Suppressor macrophage treated with lipopolysaccharide for 1 hour (primary cell): Measurements from ENCODE around the gene BRD3.

Experiments
- DNase-seq, 3 donors: peaks; one replicate each; pipeline ENCODE4 v3.0.0-alpha.2; 2020 to 2022

The BRD3 gene

DNA sequence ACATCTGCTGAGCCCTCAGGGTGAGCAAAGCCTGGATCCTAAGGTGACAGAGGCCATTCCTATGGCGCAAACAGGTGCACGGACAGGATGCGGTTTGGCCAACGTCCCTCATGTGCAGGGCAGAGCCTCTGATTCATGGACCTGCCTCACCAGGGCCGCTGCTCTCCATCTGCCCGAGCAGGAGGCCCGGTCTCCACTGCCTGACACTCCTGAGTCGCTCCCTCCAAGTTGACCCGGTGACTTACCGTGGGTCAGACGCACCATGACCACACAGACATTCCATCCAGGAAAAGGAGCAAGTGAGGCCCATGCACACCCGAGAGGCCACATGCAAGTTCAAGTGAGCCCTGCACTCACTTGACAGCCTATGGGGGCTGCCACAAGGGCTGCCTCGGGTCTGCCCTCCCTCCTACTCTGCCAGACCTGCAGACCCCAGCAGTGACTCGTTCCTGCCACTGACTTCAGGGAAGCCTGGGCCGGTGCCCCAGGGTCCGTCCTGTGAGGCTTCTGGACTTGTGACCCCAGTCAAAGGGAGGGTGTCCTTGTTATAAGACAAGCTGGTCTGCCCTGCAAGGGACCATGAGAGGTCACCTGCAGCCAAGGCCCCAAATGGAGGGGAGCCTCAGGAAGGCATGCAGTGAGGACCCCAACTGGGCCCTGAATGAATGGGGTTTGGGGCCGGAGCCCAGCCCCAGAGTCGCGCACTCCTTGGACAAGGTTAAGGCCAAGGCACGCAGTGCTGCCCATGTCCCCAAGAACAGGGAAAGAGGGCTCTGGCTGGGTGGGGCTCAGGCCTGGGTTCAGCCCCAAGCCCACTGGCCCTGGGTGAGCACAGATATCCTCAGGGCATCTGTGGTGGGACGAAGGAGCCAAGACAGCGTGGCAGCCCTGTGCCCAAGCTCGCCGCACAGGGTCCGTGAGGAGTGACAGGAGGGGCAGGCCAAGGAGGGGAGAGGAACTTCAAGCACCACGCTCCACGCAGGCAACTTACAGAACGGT is 32.5 kb downstream of the BRD3 start:
- no peak for DNase-seq

DNA sequence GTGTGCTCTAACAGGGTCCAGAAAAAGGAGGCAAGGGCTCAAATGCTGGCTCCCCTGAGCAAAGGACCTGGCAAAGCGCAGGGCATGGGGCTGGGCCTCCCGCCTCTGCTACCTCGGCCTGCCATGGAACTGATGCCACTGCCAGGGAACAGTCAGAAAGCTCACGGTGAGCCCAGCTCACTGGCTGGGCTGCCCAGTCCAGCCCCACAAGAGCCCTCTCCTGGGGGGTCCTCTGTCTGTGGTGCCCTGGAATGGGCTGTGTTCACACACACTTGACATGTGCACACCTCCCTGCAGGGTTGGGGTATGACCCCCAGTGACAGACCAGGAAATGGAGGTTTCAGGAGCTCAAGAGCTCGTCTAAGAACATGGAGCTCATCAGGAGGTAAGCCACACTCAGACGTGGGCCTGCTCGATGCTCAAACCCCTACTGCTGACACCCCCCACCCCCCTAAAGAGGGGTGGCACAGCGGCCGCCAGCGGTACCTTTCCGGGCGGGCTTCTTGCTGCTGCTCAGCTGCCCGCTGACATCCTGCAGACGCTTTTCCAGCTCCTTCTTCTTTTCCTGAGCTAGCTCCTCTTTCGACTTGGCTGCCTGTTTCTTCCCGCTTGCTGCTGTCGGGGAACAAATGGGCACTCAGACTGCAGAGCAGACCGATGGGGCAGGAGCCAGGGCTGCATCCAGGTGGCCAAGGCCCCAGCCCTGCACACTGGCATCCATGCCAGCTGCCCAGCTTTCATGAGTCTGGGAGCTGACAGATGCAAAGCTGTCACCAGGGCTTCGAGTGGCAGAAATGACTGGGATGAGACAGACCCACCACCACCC is 33.4 kb downstream of the BRD3 start:
- no peak for DNase-seq

DNA sequence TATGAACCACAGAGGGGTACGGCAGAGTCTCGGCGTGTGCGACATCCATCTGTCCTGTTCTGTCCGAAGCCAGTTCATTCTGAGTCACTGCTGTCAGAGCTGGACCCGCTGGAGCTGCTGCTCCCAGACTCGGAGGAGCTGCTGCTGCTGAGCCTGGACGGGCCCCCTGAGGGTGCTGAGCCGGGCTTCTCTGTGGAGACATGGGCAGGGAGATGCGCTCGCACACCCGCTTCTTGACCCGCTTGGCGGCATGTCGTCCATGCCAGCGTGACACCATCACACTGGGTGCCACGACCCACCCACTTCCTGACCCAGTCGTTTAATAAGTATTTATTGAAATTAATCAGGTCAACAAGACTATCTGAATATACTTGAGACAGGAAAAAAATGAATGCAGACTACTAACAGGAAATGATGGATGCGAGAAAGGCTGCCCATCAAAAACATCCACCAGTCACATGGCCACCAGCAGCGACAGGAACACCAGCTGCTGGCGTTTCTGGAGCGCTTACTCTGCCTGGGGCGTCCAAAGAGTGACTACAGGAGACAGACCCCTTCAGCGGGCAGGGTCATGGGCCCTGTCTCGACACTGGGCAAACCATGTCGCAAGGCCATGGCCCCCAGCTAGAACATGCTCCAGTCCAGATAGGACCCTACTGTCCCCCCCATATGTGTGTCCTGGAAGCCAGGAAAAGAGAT is 34.2 kb downstream of the BRD3 start:
- DNase-seq = no peak

DNA sequence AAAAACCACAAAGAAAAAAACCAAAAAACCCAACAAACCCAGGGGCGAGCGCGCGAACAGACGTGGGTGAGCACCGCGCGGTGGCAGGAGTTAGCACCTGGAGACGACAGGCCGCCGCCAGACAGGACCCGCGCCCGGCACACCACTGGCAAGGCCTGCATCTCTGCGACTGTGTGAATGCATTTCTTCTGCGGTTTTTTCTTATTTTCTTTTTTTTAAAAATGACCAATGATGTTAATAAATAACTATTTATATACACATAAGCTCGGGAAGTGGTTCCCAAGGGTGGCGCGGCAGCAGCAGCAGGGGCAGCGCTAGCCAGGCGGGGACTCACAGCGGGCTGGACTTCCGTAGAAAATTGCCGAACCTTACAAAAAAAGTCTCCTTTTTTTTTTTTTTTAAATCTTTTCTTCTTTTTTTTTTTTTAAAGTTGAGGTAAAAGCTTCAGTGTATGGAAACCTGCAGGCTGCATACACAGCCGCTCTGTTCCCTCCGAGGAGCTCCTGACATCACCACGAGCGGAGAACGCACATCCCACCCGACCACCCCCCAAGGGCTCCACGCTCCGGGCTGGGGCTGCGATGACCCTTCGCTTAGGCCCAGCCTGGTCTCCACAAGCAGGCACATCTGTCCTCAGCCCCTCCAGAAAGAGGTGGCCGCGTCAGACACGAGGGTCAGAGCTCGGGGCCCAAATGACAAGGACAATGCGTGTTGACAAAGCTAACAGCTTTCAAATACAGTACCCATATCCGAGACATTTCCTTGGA is 35.2 kb downstream of the BRD3 start:
- no peak for DNase-seq

DNA sequence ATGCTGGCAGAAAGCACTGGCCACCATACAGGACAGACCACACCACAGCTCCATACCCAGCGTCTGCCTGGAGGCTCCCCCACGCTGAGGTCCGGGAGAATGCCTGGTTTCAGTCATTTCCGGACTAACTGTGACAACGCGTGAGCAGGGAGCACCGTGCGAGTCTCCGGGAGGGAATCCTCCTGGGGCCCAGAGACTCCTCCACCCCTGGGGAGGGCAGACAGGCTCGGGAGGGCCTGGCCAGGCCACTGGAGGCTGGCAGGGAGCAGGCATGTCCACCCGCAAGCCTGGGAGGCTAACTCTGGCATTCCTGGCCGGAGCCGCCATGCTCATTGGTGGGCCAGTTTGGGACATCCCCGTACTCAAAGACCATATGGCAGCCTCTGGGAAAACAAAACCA is 36.0 kb downstream of the BRD3 start:
- DNase-seq = no peak

DNA sequence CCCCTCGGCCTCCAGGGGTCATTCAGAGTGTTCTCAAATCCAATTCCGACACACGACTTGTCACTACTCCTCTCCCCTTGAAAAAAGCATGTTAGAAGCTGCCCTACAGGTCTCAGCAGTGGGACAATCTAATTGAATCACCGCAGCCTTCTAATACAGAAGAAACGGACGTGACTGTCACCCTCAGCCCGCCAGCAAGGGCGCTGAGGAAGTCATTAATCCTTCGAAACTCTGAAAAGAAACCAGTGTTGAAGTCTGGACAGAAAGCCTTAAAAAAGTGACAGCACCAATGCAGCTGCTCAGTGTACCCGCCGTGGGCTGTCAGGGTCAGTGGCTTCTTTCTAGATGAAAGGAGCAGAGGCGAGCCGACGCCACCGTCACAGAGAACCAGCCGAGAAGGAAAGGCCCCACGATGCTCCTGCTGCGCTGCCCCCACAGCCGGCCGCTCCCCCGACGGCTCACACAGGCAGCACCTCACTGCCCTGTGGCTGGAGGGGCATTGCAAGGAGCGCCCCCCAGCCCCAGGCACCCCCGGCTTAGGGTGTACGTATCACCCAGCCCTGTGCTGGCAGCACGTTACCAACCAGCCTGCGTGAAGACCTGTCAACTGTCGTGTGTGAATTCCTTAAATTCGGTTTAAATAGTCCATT is 36.9 kb downstream of the BRD3 start:
- DNase-seq = no peak

DNA sequence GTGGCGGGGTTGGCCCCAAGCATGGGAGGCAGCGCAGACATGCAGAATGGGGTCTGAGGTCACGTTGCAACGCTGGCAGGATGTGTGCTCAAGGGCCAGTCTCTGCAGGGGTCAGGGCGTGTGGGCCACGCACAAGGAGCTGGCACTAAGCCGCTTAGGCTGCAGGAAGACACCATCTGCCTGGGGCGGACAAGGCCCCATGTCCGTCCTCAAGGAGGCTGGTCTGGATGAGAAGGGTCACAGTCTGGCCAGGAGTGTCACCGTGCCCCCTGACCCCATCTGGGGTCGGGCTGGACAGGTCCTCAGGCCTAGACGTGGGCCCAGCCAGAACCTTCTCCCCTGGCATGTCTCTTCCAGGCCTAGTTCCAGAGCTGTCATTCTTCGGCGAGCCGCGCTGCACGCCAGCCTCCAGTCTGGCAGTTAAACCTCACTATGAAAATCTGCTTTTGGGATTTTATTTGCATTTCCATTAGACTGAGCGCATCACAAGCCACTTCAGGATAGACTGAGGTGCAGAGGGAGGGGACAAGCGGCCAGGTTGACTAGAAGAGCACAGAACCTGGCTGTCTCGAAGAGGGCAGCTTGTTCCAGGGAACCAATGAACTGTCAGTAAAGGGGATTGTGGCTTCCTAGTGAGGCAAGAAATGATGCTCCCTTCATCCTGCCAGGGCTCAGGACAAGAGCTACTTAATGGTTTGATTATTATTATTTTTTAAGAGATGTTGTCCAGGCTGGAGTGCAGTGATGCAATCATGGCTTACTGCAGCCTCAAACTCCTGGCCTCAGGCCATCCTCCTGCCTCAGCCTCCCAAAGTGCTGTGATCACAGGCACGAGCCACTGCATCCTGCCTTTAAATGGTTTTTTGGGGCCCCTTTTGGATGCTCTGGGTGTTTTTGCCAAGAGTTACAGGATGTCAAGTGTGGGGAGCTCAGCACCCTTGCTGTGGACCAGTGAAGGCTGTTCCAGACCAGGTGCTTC is 38.3 kb downstream of the BRD3 start:
- no peak for DNase-seq

DNA sequence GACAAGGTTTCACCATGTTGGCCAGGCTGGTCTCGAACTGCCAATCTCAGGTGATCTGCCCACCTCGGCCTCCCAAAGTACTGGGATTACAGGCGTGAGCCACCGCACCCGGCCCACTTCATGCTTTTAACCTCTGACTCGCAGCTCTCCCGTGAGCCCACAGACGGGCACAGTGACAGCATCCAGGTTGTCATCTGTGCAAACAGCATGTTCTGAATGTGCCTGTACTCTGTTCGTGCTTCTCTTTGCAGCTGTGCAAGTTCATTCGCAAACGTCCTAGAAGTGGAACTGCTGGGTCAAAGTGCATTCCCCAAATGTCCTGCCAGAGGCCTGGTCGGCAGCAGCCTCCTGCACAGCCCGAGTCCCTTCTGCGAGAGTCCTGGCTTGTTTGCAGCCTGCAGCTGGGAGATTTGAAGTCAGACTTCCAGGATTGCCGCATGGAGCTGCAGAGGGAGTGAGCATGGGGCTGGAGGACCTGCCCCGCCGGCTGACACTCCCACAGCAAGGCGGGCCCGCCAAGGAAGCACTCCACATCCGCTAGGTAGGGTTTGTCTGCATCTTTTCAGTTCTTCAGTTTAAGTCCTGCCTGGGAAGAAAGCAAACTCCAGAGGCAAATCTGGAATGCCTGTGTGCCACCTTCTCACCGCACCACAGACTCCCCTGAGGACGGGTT is 39.1 kb downstream of the BRD3 start:
- no peak for DNase-seq

DNA sequence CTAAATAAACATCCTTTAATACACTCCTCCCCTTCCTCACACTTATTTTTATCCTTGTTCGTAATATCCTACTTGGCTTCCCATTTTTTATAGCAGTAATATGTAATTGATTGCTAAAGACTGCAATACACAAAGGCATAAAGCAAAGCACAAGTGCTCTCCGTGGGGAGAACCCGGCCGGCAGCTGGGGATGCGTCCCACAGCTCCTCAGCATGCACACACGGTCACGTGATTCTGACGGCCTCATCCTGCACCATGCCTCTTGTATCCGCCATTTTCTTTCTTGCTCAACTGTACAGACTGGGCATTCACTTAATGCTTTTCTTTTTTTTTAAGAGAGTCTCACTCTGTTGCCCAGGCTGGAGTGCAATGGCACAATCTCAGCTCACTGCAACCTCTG is 39.8 kb downstream of the BRD3 start:
- DNase-seq = no peak

DNA sequence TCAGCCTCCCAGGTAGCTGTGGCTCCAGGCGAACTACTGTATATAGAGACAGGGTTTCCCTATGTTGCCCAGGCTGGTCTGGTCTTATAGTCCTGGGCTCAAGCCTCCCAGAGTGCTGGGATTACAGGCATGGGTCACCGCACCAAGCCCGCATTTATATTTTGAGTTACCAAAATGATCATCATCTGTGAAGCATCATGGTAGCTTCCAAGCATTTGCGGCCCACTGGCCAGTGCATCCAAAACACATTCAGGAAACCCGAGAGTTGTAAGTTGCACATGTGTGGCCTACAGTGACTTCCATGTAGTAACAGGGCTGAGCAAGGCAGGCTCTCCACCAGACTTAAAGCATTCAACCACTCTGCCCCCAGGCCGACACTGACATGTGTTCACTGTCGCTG is 40.3 kb downstream of the BRD3 start:
- DNase-seq = no peak

DNA sequence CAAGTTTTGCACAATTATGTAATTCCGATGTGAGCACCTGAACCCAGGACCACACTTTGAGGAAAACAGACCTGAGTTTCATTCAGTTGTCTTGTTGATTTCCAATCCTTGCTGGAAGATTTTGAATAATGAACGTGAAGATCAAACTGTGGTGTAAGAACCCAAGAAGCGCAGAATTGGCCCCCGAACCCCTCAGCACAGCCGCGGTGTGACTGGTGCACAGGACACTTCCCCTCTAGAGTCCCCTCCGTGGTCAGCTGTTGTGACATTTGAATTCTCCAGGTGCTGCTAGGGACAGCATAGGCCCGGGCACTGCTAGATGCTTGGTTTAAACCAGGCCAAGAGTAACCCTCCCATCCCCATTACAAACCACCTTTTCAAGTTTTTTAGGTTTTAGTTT is 40.8 kb downstream of the BRD3 start:
- DNase-seq = no peak

DNA sequence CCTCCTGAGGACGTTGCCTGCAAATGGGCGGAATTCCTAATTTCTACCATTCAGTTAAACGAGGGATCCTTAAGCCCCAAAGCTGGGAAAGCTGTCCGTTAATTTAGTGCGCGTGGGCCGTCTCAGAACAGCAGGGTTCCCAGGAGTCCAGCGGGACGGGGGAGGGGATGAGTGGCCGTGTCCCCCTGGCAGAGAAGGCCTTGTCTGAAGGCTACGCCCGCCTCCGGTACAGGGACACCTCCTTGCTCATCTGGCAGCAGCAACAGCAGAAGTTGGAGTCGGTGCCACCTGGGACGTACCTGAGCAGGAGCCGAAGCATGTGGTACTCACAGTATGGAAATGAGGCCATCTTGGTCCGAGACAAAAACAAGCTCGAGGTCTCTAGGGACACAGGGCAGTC is 41.2 kb downstream of the BRD3 start:
- no peak for DNase-seq

DNA sequence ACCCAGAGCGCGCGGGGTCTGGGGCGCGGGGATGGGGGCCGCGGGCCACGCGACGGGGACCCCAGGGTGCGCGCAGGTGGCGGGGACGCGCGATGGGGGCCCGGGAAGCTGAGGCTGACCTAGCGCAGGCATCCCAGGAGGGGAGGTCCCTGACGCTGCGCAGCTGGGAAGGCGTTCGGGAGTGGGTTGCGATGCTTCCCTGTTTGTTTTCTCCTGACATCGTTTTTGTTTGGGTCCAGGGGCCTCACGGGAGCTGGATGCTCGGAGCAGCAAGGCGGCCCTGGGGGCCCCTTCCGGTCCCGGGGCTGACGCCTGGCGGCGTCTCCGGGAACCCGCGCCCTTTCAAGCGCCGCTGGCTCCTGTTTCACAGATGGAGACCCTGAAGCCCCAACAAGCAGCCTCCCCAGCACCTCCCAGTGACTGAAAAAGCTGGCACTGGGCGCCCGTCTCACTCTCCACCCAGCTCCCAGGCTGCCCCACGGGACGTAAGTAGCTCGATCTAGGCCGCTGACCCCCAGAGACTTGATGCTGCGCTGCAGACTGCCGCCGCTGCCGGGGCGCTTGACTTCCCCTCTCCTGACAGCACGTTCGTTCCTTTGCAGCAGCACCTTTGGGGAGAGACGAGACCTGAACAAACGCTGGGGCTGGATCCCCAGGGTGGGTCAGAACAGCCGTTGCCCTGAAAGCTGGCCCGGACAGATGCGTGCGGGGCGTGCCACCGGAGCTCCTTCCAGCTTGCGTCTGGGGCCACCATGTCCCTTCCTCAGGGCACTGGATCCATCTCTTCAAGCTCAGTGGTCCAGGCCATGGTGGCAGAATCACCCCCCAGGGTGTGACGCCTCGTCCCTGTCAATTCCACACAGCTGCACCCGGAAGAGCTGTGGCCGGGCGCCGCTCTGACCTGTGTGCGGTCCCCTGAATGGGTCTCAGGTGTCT is 42.0 kb downstream of the BRD3 start:
- peak; percentile 17 to 48 (median 29) for DNase-seq

DNA sequence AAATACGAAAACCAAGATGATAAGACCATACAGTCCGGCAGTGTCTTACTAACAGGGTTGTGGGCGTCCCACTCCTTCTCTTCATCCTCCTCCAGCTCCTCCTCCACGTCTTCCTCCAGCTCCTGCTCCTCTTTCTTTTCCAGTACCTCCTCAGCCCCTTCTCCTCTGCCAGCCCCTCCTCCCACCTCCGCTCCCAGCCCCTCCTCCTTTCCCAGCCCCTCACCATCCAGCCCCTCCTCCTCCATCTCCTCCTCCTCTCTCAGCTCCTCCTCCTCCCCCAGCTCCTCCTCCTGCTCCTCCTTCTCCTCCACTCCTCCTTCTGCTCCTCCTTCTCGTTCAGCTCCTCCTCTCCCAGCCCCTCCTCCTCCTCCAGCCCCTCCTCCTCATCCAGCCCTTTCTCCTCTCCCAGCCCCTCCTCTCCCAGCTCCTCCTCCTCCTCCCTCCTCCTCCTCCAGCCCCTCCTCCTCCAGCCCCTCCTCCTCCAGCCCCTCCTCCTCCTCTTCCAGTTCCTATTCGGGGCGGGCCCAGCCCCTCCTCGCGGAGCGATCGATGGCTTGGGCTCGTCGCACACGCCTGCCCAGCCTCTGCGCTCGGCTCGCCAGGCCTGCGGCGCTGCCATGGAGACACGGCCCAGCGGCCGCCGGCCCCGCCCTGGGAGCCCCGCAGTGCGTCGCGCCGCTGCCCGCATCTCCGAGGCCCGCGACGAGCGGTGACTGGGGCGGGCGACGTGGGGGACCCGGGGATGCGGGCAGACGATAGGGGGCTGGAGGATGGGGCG is 42.8 kb downstream of the BRD3 start, which contains the start of gene BRD3OS:
Gene BRD3OS, plus strand, starts transcription at position 654 of the 778 bp plus-strand sequence. CDS start 1,267 bp downstream, outside the sequence.
- DNase-seq = peak; percentile 97 to 99 (median 98)

DNA sequence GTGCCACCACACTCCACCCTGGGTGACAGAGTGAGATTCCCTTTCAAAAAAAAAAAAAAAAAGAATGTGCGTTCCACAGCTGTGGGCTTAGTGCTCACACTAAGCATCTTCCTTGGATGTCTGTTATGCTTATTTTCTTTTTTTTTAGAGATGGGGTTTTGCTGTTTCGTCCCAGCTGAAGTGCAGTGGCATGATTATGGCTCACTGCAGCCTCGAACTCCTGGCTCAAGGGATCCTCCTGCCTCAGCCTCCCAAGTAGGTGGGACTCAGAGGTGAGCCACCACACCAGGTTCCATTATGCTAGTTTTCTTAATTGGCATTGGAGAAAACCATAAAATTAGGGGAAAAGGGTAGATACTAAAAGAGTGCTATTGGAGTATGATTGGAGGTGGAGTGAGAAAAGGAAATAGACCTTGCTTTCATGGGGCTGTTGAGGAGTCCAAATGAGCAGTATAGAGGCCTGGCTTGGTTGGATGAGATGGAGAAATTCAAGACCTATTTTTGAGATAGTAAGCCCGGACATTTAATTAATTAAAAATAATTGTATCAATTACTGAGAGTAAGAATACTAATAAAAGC is 43.5 kb downstream of the BRD3 start:
- DNase-seq = no peak

DNA sequence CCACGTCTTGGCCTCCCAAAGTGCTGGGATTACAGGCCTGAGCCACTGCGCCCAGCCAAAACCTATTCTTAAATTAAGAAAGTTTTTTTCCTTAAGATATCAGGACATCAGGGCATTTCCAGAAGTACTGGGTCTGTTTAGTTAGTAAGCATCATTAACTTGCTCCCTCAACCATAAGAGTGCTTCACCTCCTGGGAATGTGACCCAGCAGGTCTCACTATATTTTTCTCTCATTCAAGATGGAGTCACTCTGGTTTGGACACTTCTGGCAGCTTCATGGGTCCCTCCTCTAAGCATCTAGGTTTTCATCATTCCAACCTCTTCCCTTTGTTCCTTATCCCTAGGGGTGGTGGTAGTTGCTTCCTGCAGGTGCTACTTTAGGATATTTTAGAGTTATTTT is 52.9 kb downstream of the BRD3 start:
- DNase-seq = no peak

DNA sequence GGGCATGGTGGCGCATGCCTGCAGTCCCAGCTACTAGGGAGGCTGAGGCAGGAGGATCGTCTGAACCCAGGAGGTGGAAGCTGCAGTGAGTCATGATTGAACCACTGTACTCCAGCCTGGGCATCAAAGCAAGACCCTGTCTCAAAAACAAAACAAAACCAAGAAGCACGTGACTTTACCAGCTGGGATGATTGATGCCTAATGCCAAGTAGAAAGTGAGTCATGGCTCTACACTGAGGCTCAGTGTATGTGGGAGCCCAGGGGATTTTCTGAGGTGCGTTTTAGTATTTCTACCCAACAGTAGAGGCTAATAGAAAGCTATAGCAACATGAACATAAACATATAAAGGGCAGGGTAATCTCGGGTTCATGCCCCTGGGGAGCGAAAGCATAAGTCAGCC is 56.4 kb downstream of the BRD3 start:
- no peak for DNase-seq
